ENCODE results near the gene DLK1.

The DLK1 gene

GRCh38 chr14:100691395-100692056, 35.2 kb upstream of the DLK1 start:
- Histone ChIP-seq H3K9me3 (no peaks in the 10 kb centered on the region), H3K27me3 (no peaks in the 10 kb centered on the region), H3K36me3 (no peaks in the 10 kb centered on the region), H3K4me3 (ENCODE audit: low read depth, low read length) (peak overlapping the region; percentile 7), H3K4me1 (peaks cover 42% of the 10 kb centered on the region)
- peak; percentile 64 for DNase-seq
- no peak for TF ChIP-seq CTCF (IDR thresholded peaks at IDR 0.05; ENCODE audit: low read depth, low read length)

- Histone ChIP-seq H3K4me3 (ENCODE audit: low read depth, low read length) (no peak overlapping the region), H3K36me3 (no peaks in the 10 kb centered on the region), H3K4me1 (peaks cover 49% of the 10 kb centered on the region), H3K27me3 (no peaks in the 10 kb centered on the region), H3K9me3 (no peaks in the 10 kb centered on the region)
- no peak for DNase-seq
- TF ChIP-seq CTCF (IDR thresholded peaks at IDR 0.05; ENCODE audit: low read depth, low read length): no peak
Measured at GRCh38 chr14:100692256-100692655, 34.4 kb upstream of the DLK1 start.

DNA sequence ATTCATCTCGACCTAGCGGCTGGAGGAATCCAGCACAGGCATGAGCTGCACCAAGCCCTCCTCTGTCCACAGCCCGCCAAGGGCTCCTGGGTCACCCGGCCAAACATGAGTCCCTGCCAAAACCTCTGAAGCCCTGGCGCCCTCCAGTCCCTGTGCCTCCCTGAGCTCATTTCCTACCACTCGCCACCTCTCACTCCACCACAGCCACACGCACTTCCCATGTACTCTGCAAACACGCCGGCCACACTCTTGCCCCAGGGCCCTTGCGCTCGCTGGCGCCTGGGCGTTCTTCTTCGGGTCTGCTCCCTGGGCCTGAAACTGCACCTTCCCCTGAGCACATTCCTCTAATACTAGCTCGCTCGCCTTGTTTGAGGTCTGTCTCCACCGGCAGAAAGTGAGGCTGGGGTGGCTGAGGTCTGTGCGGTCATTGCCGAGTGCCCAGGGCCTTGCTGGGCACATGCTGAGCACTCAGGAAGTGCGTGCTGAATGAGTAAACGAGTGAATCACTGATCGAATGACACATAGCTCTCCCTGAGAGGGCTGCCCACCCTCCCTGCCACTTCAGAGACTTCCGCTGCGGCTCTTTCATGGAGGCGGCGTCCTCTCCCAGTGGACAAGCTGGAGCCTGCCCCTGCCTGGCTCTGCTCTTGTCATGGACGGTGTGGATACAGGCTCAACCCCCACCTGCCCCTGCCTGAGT, 33.7 kb upstream of the DLK1 start:
- no peak for TF ChIP-seq CTCF (IDR thresholded peaks at IDR 0.05; ENCODE audit: low read depth, low read length)
- no peaks in the 10 kb centered on the region for H3K36me3 ChIP-seq
- peaks cover 50% of the 10 kb centered on the region for H3K4me1 ChIP-seq
- H3K9me3 ChIP-seq: no peaks in the 10 kb centered on the region
- no peak for DNase-seq
- H3K27me3 ChIP-seq: no peaks in the 10 kb centered on the region
- H3K4me3 ChIP-seq (ENCODE audit: low read depth, low read length): no peak overlapping the region

DNA sequence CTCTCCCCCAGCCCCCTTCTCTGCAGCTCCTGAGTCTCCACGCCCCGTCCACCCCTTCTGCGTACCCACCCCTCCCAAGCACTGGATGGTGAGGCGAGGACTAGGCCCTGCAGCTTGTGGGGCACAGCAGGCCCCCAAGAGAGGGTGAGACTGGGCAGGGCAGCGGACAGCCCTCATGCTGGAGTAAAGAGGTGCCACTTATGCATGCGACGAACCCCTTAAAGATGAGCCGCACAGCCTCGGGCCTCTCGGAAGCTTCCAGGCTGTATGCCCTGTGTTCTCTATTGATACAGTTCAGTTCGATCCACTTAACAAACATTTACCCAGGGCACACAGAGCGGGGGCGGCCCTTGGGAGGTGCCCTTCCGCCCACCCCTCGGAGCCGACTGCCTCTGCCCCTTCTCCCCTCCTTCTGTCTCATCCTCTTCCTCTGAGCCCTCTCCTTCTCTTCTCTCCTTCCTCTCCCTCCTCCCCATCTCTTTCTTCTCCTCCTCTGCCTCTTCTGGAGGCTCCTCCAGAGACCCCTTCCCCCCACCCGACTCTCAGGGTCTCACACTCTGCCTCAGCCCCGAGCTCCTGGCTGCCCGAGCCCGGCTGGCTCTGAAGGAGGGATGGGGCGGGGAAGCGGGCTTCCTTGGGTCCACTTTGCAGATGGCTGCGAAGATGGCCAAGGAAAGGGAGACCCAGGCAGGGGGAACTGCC, 32.7 kb upstream of the DLK1 start:
- Histone ChIP-seq H3K9me3 (no peaks in the 10 kb centered on the region), H3K27me3 (no peaks in the 10 kb centered on the region), H3K36me3 (no peaks in the 10 kb centered on the region), H3K4me3 (ENCODE audit: low read depth, low read length) (no peak overlapping the region), H3K4me1 (peaks cover 48% of the 10 kb centered on the region)
- no peak for DNase-seq
- no peak for TF ChIP-seq CTCF (IDR thresholded peaks at IDR 0.05; ENCODE audit: low read depth, low read length)

GRCh38 chr14:100694579-100695422, 31.9 kb upstream of the DLK1 start:
- Histone ChIP-seq H3K36me3 (no peaks in the 10 kb centered on the region), H3K4me1 (peaks cover 48% of the 10 kb centered on the region), H3K27me3 (no peaks in the 10 kb centered on the region), H3K9me3 (no peaks in the 10 kb centered on the region; the same call in 1 of the 2 replicates), H3K4me3 (ENCODE audit: low read depth, low read length) (no peak overlapping the region)
- DNase-seq: no peak
- no peak for TF ChIP-seq CTCF (IDR thresholded peaks at IDR 0.05; ENCODE audit: low read depth, low read length)

Data from BE2C (cell line).